Kidney epithelial cell (primary cell): Measurements from ENCODE around the gene SOX14. TPM values are rescaled to one million over a fixed set of nuclear protein-coding genes. Genes with fewer than 3 reads are reported as not detected.

ENCODE experiments used
- DNase-seq: peaks from one replicate; pipeline ENCODE4 v3.0.0-alpha.2; 2010; ENCODE audit warnings: low read depth
- H3K27me3 ChIP-seq: 2 replicates; pipeline ENCODE4 v1.6.0; 2011; ENCODE audit warnings: low read length; ENCODE audit not compliant: control insufficient read depth, insufficient read depth
- H3K36me3 ChIP-seq: 2 replicates; pipeline ENCODE4 v1.5.1; 2011; ENCODE audit warnings: low read length; ENCODE audit not compliant: control insufficient read depth, insufficient read depth
- H3K4me3 ChIP-seq: 2 replicates; pipeline ENCODE4 v1.5.1; 2011; ENCODE audit warnings: low read depth, mild to moderate bottlenecking, control low read depth, low read length
- CTCF ChIP-seq: IDR thresholded peaks from 2 replicates; pipeline ENCODE4 v1.5.1; 2011; ENCODE audit warnings: mild to moderate bottlenecking, moderate library complexity, low read length, control low read depth, inconsistent platforms; ENCODE audit not compliant: insufficient read depth, poor library complexity, severe bottlenecking
- total RNA-seq: library from RNA; depleted of rRNA; stranded (reverse); fragments of >200 nt; gene quantifications from 2 replicates; pipeline ENCODE4 v1.2.3, GENCODE V29; 2015

SOX14 gene
- total RNA-seq, 1 donor from 2014 or later: not detected

GRCh38 chr3:137766876-137767537, 2.9 kb downstream of the SOX14 start:
- TF ChIP-seq CTCF: no peak
- no peaks in the 10 kb centered on the region for H3K36me3 ChIP-seq
- no peak overlapping the region for H3K4me3 ChIP-seq
- peaks cover 100% of the 10 kb centered on the region for H3K27me3 ChIP-seq
- no peak for DNase-seq

GRCh38 chr3:137767538-137768360, 3.6 kb downstream of the SOX14 start:
- H3K4me3 ChIP-seq: no peak overlapping the region
- no peak for TF ChIP-seq CTCF
- DNase-seq: no peak

DNA sequence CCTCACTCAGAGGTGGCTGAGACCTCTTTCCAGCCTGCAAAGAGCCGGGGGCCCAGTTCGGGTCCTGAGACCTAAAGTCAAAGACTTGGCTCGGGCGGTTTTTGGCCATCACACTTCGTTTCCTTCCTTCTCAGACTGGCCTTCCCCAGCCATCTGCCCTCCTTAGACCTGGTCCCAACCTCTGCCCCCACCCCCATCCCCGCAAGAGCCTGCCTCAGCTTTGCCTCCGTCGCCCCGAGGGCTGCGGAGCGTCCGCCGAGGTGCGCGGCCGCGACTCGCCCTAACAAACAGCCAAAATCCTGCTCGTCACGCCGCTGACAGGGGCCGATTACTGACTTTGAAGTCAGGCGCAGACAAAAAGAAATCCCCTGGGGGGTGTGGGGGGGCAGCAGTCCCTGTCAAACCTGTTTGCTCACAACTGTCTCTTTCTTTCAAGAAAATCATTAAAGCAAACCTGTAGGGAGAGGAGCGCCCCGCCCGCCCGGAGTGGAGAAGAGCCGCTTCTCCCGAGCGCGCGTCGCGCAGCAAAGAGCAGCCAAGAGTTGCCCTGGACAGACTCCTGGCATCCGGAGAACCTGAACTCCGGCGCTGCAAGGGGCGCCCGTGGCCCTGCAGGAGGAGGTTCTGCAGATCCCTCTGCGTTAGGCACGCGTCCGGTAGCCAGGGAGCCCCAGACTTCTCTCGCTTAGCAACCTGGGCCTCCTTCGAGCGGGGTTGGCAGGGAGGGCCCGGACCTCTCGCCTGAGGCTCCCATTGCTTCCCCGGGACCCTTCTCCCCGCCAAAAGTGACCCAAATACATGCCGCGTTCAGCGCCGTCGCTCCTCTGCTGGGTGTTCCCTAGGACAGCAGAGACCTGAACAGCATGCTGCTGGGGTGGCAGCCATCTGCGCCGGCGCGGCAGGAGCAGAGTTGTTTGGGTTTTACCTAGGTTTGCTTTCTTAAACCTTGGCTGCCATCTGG, 4.5 kb downstream of the SOX14 start:
- Histone ChIP-seq H3K27me3 (peaks cover 93% of the 10 kb centered on the region), H3K36me3 (no peaks in the 10 kb centered on the region), H3K4me3 (no peak overlapping the region)
- no peak for DNase-seq
- TF ChIP-seq CTCF: no peak

More at GRCh38 chr3:137767538-137768360, 3.6 kb downstream of the SOX14 start:
- Histone ChIP-seq H3K27me3 (peaks cover 100% of the 10 kb centered on the region), H3K36me3 (no peaks in the 10 kb centered on the region)

DNA sequence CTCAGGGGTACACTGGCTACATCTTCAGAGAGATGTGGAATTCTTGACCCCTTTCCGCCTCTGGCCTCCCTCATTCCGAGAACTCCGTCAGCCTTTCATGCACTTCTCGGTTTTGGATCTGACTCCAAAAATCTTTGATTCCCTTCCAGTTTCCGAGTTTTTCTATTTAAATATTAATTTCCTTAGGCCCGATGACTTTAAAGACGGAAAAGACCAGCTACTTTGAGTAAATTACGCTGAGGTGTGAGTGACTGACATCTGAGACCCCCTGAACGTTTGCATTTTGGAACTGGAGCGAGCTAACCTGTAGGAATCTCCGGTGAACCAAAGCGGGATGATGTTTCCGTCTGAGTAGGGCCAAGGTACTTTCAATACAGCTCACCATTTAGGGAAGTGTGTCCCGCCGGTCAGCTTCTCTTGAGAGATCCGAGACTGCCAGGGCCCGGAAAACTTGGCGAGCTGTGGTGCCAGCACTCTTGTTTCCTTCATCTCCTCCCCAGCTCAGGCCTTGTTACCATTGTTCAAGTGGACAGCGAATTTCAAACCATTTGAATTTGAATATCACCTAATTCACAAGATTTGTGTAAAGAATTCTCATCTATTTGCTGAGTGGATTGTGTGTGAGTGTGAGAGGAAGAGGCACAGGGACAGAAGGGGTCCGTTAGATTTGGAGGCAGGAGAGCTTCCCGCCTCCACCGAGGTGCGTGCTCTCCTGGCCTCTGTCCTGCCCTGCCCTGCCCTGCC, 5.4 kb downstream of the SOX14 start:
- Histone ChIP-seq H3K27me3 (peaks cover 85% of the 10 kb centered on the region), H3K36me3 (no peaks in the 10 kb centered on the region), H3K4me3 (no peak overlapping the region)
- TF ChIP-seq CTCF: no peak
- DNase-seq: no peak
